GM23338 (cell line): ENCODE results near the gene ADRA2B. TPM values are rescaled to one million over a fixed set of nuclear protein-coding genes. Genes with fewer than 3 reads are reported as not detected.

Experiments
- ATAC-seq: fragments of 200-7000 bp; cut with Tn5 transposase; 3 replicates; pipeline ENCODE4 v1.9.1; 2020
- DNase-seq: peaks from one replicate; pipeline ENCODE4 v3.0.0-alpha.2; 2015; ENCODE audit warnings: low spot score
- H2AFZ ChIP-seq: fragments of 200-600 bp; sonication (generic); 2 replicates; pipeline ENCODE4 v1.8.0; 2016; ENCODE audit warnings: antibody characterized with exemption, mild to moderate bottlenecking, moderate library complexity
- H3F3A ChIP-seq: fragments of 200-600 bp; sonication (generic); replicated peaks from 2 replicates; pipeline ENCODE4 v1.8.0; 2017; ENCODE audit warnings: antibody characterized with exemption, mixed run types, low read depth
- H3K27ac ChIP-seq: fragments of 200-600 bp; sonication (generic); 2 replicates; pipeline ENCODE4 v1.6.1; 2016; ENCODE audit warnings: low read depth
- H3K27me3 ChIP-seq: fragments of 200-600 bp; sonication (generic); 2 replicates; pipeline ENCODE4 v1.8.0; 2016; ENCODE audit warnings: mild to moderate bottlenecking, mixed run types, moderate library complexity; ENCODE audit not compliant: insufficient read depth
- H3K36me3 ChIP-seq: fragments of 200-600 bp; sonication (generic); 2 replicates; pipeline ENCODE4 v1.8.0; 2016; ENCODE audit warnings: mild to moderate bottlenecking; ENCODE audit not compliant: insufficient read depth
- H3K4me1 ChIP-seq: fragments of 200-600 bp; sonication (generic); 2 replicates; pipeline ENCODE4 v1.8.0; 2016; ENCODE audit warnings: mild to moderate bottlenecking, moderate library complexity; ENCODE audit not compliant: insufficient read depth
- H3K4me2 ChIP-seq: fragments of 200-600 bp; sonication (generic); 2 replicates; pipeline ENCODE4 v1.7.1; 2017; ENCODE audit warnings: mixed run types
- H3K4me3 ChIP-seq: fragments of 200-600 bp; sonication (generic); 2 replicates; pipeline ENCODE4 v1.6.1; 2016; ENCODE audit warnings: mixed run types
- H3K79me2 ChIP-seq: fragments of 200-600 bp; sonication (generic); replicated peaks from 2 replicates; pipeline ENCODE4 v1.8.0; 2017; ENCODE audit warnings: mild to moderate bottlenecking; ENCODE audit not compliant: insufficient read depth
- H3K9me2 ChIP-seq: fragments of 200-600 bp; sonication (generic); 2 replicates; pipeline ENCODE4 v1.8.0; 2017; ENCODE audit not compliant: insufficient read depth
- H4K20me1 ChIP-seq: fragments of 200-600 bp; sonication (generic); replicated peaks from 2 replicates; pipeline ENCODE4 v1.8.0; 2017; ENCODE audit warnings: mild to moderate bottlenecking; ENCODE audit not compliant: insufficient read depth
- H3K27ac Mint-ChIP-seq: 2 replicates; pipeline ENCODE4 v1.8.0; 2020; ENCODE audit warnings: inconsistent platforms, mild to moderate bottlenecking, moderate library complexity, mixed read lengths
- H3K27me3 Mint-ChIP-seq: 3 replicates; pipeline ENCODE4 v1.8.0; 2022; ENCODE audit warnings: low read depth, mild to moderate bottlenecking, moderate library complexity, mixed read lengths, inconsistent platforms; ENCODE audit not compliant: insufficient read depth, poor library complexity
- H3K36me3 Mint-ChIP-seq: 3 replicates; pipeline ENCODE4 v1.8.0; 2021; ENCODE audit warnings: low read depth, mild to moderate bottlenecking, inconsistent platforms, moderate library complexity, mixed read lengths
- H3K4me1 Mint-ChIP-seq: 3 replicates; pipeline ENCODE4 v1.8.0; 2020; ENCODE audit warnings: mild to moderate bottlenecking, inconsistent platforms, mixed read lengths
- H3K4me3 Mint-ChIP-seq: 3 replicates; pipeline ENCODE4 v1.8.0; 2021; ENCODE audit warnings: moderate library complexity, mild to moderate bottlenecking, inconsistent platforms, mixed read lengths
- H3K9me3 Mint-ChIP-seq: 3 replicates; pipeline ENCODE4 v1.8.0; 2020; ENCODE audit warnings: moderate library complexity, mild to moderate bottlenecking, inconsistent platforms, mixed read lengths
- CREB1 ChIP-seq: fragments of 250-450 bp; sonication (Bioruptor Pico); IDR thresholded peaks from 2 replicates; pipeline ENCODE4 v1.5.0; 2020; ENCODE audit warnings: low read depth, mild to moderate bottlenecking, moderate library complexity
- EZH2 ChIP-seq: fragments of 200-600 bp; sonication (generic); IDR thresholded peaks from one replicate; pipeline ENCODE4 v1.8.0; 2017; ENCODE audit warnings: antibody characterized with exemption, mild to moderate bottlenecking, low read depth; ENCODE audit not compliant: unreplicated experiment
- EZH2phosphoT487 ChIP-seq: fragments of 200-600 bp; sonication (generic); IDR thresholded peaks from one replicate; pipeline ENCODE4 v1.8.1; 2018; ENCODE audit warnings: antibody characterized with exemption; ENCODE audit not compliant: unreplicated experiment
- POLR2AphosphoS5 ChIP-seq: IDR thresholded peaks from 2 replicates; pipeline ENCODE4 v1.6.1; 2016; ENCODE audit warnings: antibody characterized with exemption, low read depth
- ZNF331 ChIP-seq: fragments of 250-450 bp; sonication (Bioruptor Pico); IDR thresholded peaks from 2 replicates; pipeline ENCODE4 v1.5.0; 2020; ENCODE audit warnings: low read depth, mild to moderate bottlenecking, moderate library complexity
- long read RNA-seq: library from polyadenylated mRNA; unstranded; transcript quantifications from one replicate; pipeline ENCODE4 v2.0.0, GENCODE V29; 2020; ENCODE audit not compliant: unreplicated experiment
- polyA plus RNA-seq: library from polyadenylated mRNA; unstranded; fragments of >200 nt; fragmentation: Nextera tagmentation; extraction: Ambion mirVana; gene quantifications from 2 replicates; pipeline ENCODE4 v1.2.1, GENCODE V29; 2016
- total RNA-seq: library from RNA; depleted of rRNA; stranded (reverse); fragments of >200 nt; shearing (Covaris generic); gene quantifications from 2 replicates; pipeline ENCODE4 v1.2.3, GENCODE V29; 2014; rRNA removed
- TF ChIP-seq, protein P1 (sequence below), 2 experiments: fragments of 200-600 bp in 1 of 2; sonication (generic) in 1 of 2; conservative IDR thresholded peaks; 2 replicates each; pipeline versions ENCODE4 v1.5.1 to v1.6.1; 2016 to 2017; ENCODE audit warnings: antibody characterized with exemption in 2 of 2, low read depth in 2 of 2, mild to moderate bottlenecking in 2 of 2, moderate library complexity in 1 of 2

Gene ADRA2B
- 5.9 and 7.9 TPM in 2 replicates for total RNA-seq
- polyA plus RNA-seq, result 1.5 and 1.7 TPM in 2 replicates
- long read RNA-seq, partial matches to known transcripts, result 0 of 1 reads
- long read RNA-seq, other reads (novel, unspliced or antisense), result 0 of 1 reads

DNA sequence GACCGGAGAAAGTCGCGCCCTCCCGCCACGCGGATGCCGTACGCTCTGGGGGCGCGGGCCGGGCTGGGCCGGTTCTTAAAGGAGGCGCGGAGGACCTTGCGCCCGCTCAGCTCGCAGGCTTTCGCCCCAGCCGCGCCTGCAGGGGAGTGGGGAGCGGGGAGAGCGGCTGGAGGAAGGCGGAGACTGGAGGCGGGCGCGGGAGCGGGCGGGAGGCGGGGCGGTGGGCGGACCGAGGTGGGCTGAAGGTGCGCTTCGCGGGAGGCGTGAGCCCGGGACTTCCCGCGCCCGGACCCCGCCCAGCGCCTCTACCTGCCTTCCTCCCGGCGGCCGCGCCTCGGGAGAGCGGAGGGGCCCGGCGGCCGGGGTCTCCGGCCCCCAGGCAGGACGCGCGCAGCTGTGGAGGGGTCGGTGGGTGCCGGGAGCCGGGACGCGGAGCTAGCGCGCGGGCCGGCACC, at the start of gene ADRA2B:
Gene ADRA2B, minus strand, starts transcription at position 148 of the 455 bp plus-strand sequence. CDS start 422 bp downstream, outside the sequence.
- no peak within 1 kb of the TSS for H3K27ac ChIP-seq
- H3F3A ChIP-seq, result no peaks in the 10 kb centered on the region
- H3K9me3 Mint-ChIP-seq, result peaks cover 4% of the 10 kb centered on the region; the same call in 2 of the 3 replicates
- H3K4me3 ChIP-seq, result peak within 1 kb of the TSS; percentile 74
- H3K4me1 ChIP-seq, result peaks cover 6% of the 10 kb centered on the region; the same call in 1 of the 2 replicates
- peak within 1 kb of the TSS; percentile 74 for H3K4me3 Mint-ChIP-seq
- H3K4me1 Mint-ChIP-seq, result peaks cover 29% of the 10 kb centered on the region
- ATAC-seq, result peak; percentile 67
- H4K20me1 ChIP-seq, result no peaks in the 10 kb centered on the region
- peak within 1 kb of the TSS; percentile 83 for H2AFZ ChIP-seq
- TF ChIP-seq EZH2 (no peak), EZH2phosphoT487 (no peak), POLR2AphosphoS5 (peak; percentile 78), ZNF331 (CRISPR knock-in tag) (no peak)
- no peaks in the 10 kb centered on the region for H3K79me2 ChIP-seq
- peaks cover 33% of the 10 kb centered on the region for H3K27me3 Mint-ChIP-seq
- H3K27me3 ChIP-seq, result peaks cover 27% of the 10 kb centered on the region
- no peaks in the 10 kb centered on the region for H3K36me3 ChIP-seq
- no peak within 1 kb of the TSS for H3K27ac Mint-ChIP-seq
- H3K9me2 ChIP-seq, result no peaks in the 10 kb centered on the region
- peak within 1 kb of the TSS; percentile 88 for H3K4me2 ChIP-seq
- DNase-seq, result peak; percentile 92
- no peaks in the 10 kb centered on the region; the same call in 2 of the 3 replicates for H3K36me3 Mint-ChIP-seq

DNA sequence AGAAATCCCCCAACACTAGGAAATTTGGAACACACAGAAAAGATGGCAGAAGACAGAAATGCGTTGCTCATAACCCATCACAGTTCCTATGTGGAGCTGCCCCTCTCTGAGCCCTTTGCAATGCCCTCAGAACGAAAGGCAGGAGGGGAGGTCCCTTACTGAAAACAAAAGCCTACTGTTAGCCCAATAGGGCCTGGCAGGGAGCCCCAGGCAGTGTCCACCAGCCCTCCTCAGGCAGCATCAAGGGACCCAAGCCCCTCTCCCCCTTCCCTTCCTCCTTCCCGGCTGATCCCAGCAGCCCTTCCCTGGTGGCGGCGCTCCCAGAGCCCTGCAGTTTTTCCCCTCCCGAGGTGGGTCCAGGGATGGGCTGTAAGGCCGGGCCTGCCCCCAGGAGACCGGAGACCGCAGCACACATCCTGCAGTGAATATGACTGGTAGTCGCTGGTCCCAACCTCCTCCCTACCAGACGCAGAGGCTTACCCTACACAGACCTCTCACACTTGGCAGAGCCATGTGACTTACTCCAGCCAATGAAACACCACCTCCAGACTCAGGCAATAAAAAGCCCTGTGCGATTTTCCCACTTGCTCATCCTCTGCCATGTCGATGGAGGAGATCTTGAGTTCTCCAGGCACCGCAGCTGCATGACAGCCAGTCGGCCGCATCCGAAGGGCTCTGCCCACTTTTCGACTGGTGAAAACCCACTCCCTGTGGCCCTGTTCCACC, 48.3 kb upstream of the ADRA2B start:
- H3K4me3 Mint-ChIP-seq, result no peak overlapping the region
- H3K4me2 ChIP-seq, result no peak overlapping the region
- H3K27me3 ChIP-seq, result no peaks in the 10 kb centered on the region
- no peaks in the 10 kb centered on the region for H3K9me2 ChIP-seq
- H3K27me3 Mint-ChIP-seq, result peaks cover 2% of the 10 kb centered on the region
- DNase-seq (peak; percentile 61), ATAC-seq (peak; percentile 95)
- H3K27ac ChIP-seq, result no peak overlapping the region
- H3K36me3 Mint-ChIP-seq, result no peaks in the 10 kb centered on the region
- peaks cover 8% of the 10 kb centered on the region for H3K9me3 Mint-ChIP-seq
- no peak overlapping the region for H3K4me3 ChIP-seq
- no peaks in the 10 kb centered on the region for H4K20me1 ChIP-seq
- TF ChIP-seq CREB1, result no peak
- TF ChIP-seq, protein P1, sequence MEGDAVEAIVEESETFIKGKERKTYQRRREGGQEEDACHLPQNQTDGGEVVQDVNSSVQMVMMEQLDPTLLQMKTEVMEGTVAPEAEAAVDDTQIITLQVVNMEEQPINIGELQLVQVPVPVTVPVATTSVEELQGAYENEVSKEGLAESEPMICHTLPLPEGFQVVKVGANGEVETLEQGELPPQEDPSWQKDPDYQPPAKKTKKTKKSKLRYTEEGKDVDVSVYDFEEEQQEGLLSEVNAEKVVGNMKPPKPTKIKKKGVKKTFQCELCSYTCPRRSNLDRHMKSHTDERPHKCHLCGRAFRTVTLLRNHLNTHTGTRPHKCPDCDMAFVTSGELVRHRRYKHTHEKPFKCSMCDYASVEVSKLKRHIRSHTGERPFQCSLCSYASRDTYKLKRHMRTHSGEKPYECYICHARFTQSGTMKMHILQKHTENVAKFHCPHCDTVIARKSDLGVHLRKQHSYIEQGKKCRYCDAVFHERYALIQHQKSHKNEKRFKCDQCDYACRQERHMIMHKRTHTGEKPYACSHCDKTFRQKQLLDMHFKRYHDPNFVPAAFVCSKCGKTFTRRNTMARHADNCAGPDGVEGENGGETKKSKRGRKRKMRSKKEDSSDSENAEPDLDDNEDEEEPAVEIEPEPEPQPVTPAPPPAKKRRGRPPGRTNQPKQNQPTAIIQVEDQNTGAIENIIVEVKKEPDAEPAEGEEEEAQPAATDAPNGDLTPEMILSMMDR (conservative IDR thresholded peaks at IDR 0.05; ENCODE audit: low read depth in 2 of 2), result 0 out of 4 replicates have a peak, but pooled peaks of 1 of the 2 experiments have one; percentile 7
- peak overlapping the region; percentile 83 for H2AFZ ChIP-seq
- no peaks in the 10 kb centered on the region for H3K36me3 ChIP-seq
- no peak overlapping the region for H3K27ac Mint-ChIP-seq
- no peaks in the 10 kb centered on the region for H3F3A ChIP-seq
- no peaks in the 10 kb centered on the region for H3K4me1 ChIP-seq
- H3K4me1 Mint-ChIP-seq, result peaks cover 11% of the 10 kb centered on the region
- H3K79me2 ChIP-seq, result no peaks in the 10 kb centered on the region
